B cell (primary cell): Measurements from ENCODE around the gene NEGR1. TPM values are rescaled to one million over a fixed set of nuclear protein-coding genes. Genes with fewer than 3 reads are reported as not detected.
A peak's percentile ranks its signal among the peaks of the same experiment; 100 is the strongest.

Experiments
- ATAC-seq: fragments of 200-7000 bp; cut with Tn5 transposase; one replicate; pipeline ENCODE4 v1.10.0; 2021; ENCODE audit warnings: low read depth, mild to moderate bottlenecking, moderate number of reproducible peaks, moderate library complexity
- CTCF ChIA-PET: fragments of 350-600 bp; sonication (Branson Sonifier 250); formaldehyde crosslinking; loops from one replicate; lab custom pipeline; 2021; ENCODE audit warnings: antibody characterized with exemption, inconsistent platforms; lab: Charles Lee
- POLR2A ChIA-PET: fragments of 350-600 bp; sonication (Branson Sonifier 250); formaldehyde crosslinking; loops from one replicate; lab custom pipeline; 2021; ENCODE audit warnings: antibody characterized with exemption; lab: Charles Lee
- DNase-seq: peaks from one replicate; pipeline ENCODE4 v3.0.0; 2013
- H2AFZ ChIP-seq: 2 replicates; pipeline ENCODE4 v1.6.1; 2012; ENCODE audit warnings: mild to moderate bottlenecking, low read depth, low read length; ENCODE audit not compliant: insufficient read depth, poor library complexity, severe bottlenecking
- H3K27ac ChIP-seq, 2 donors: 1 replicate in 1 of 2; 2 replicates in 1 of 2; pipeline ENCODE4 v1.5.1; 2012 to 2013; ENCODE audit warnings: low read length in 2 of 2, mild to moderate bottlenecking in 2 of 2, moderate library complexity in 1 of 2
- H3K27me3 ChIP-seq, 4 experiments: fragments of 200-600 bp in 1 of 4; sonication (generic) in 1 of 4; replicated peaks in 1 of 4; 1 replicate in 2 of 4; 2 replicates in 2 of 4; pipeline versions ENCODE4 v1.6.1 to v1.7.0; 2013 to 2016; ENCODE audit warnings: low read length in 3 of 4, mild to moderate bottlenecking in 2 of 4, mixed read lengths in 1 of 4, moderate library complexity in 1 of 4; ENCODE audit not compliant: insufficient read depth in 4 of 4, control insufficient read depth in 3 of 4; ENCODE audit errors: control extremely low read depth in 1 of 4
- H3K36me3 ChIP-seq, 2 experiments: replicated peaks in 1 of 2; 1 replicate in 1 of 2; 2 replicates in 1 of 2; pipeline versions ENCODE4 v1.6.1 to v1.7.1; 2013; ENCODE audit warnings: low read length in 1 of 2; ENCODE audit not compliant: insufficient read depth in 2 of 2, control insufficient read depth in 1 of 2; ENCODE audit errors: control extremely low read depth in 1 of 2, extremely low read depth in 1 of 2
- H3K4me1 ChIP-seq, 2 donors: fragments of 200-600 bp in 1 of 2; sonication (generic) in 1 of 2; 1 replicate in 1 of 2; 2 replicates in 1 of 2; pipeline versions ENCODE4 v1.5.1 to v1.6.1; 2013 to 2017; ENCODE audit warnings: low read length in 2 of 2; ENCODE audit not compliant: control insufficient read depth in 2 of 2, insufficient read depth in 2 of 2
- H3K4me2 ChIP-seq: replicated peaks from 2 replicates; pipeline ENCODE3; 2012; ENCODE audit warnings: mild to moderate bottlenecking, low read depth, low read length; ENCODE audit not compliant: poor library complexity, severe bottlenecking
- H3K4me3 ChIP-seq, 5 experiments: fragments of 200-600 bp in 1 of 5; sonication (generic) in 1 of 5; 1 replicate in 3 of 5; 2 replicates in 2 of 5; pipeline versions ENCODE4 v1.5.1 to v1.7.0; 2011 to 2016; ENCODE audit warnings: low read length in 4 of 5, mild to moderate bottlenecking in 4 of 5, low read depth in 2 of 5, control low read depth in 1 of 5, moderate library complexity in 1 of 5; ENCODE audit not compliant: insufficient read depth in 1 of 5; ENCODE audit errors: control extremely low read depth in 1 of 5, extremely low read depth in 1 of 5
- H3K79me2 ChIP-seq: fragments of 200-600 bp; sonication (generic); one replicate; pipeline ENCODE4 v1.6.0; 2016; ENCODE audit warnings: low read length; ENCODE audit not compliant: control insufficient read depth, insufficient read depth
- H3K9ac ChIP-seq: fragments of 200-600 bp; sonication (generic); 2 replicates; pipeline ENCODE4 v1.6.1; 2017; ENCODE audit warnings: mild to moderate bottlenecking, low read length, moderate library complexity
- H3K9me3 ChIP-seq, 3 donors: one replicate each; pipeline versions ENCODE4 v1.6.1 to v1.7.1; 2013; ENCODE audit warnings: low read length in 2 of 3; ENCODE audit not compliant: control insufficient read depth in 2 of 3, insufficient read depth in 1 of 3; ENCODE audit errors: control extremely low read depth in 1 of 3
- H4K20me1 ChIP-seq: 2 replicates; pipeline ENCODE4 v1.6.0; 2012; ENCODE audit warnings: mild to moderate bottlenecking, low read length; ENCODE audit not compliant: insufficient read depth, control insufficient read depth, poor library complexity, severe bottlenecking
- H3K27ac Mint-ChIP-seq: one replicate; pipeline ENCODE4 v1.8.0; 2021; ENCODE audit warnings: mixed read lengths
- H3K27me3 Mint-ChIP-seq: one replicate; pipeline ENCODE4 v1.8.0; 2021; ENCODE audit warnings: mixed read lengths
- H3K4me1 Mint-ChIP-seq: one replicate; pipeline ENCODE4 v1.8.0; 2021; ENCODE audit warnings: mixed read lengths
- H3K4me3 Mint-ChIP-seq: one replicate; pipeline ENCODE4 v1.8.0; 2021; ENCODE audit warnings: mixed read lengths
- H3K9me3 Mint-ChIP-seq: one replicate; pipeline ENCODE4 v1.8.0; 2022; ENCODE audit warnings: mixed read lengths; ENCODE audit not compliant: insufficient read depth
- CTCF ChIP-seq: fragments of 200-600 bp; IDR thresholded peaks from one replicate; pipeline ENCODE4 v1.8.0; 2022; ENCODE audit warnings: antibody characterized with exemption, mild to moderate bottlenecking
- EZH2 ChIP-seq: IDR thresholded peaks from 2 replicates; pipeline ENCODE4 v1.6.1; 2012; ENCODE audit warnings: borderline replicate concordance, low read depth, mild to moderate bottlenecking, moderate library complexity, low read length; ENCODE audit not compliant: insufficient read depth, poor library complexity, severe bottlenecking
- WGBS: methylation state at CpG from one replicate; pipeline ENCODE4 v1.1.5; 2013; ENCODE audit warnings: missing lambda C conversion rate; ENCODE audit not compliant: insufficient coverage; 5-methylcytosine and 5-hydroxymethylcytosine counted together
- intact Hi-C: fragments of 100-400 bp; cut with micrococcal nuclease; formaldehyde crosslinking; loops from one replicate; pipeline ENCODE4 v1.10.0; 2022
- polyA plus RNA-seq: library from polyadenylated mRNA; depleted of rRNA; stranded (reverse); fragments of >200 nt; gene quantifications from 2 replicates; pipeline ENCODE4 v1.2.3, GENCODE V29; 2012
- total RNA-seq, 2 donors: library from RNA; stranded (reverse); fragments of 120-200 nt in 1 of 2; gene quantifications; 1 replicate in 1 of 2; 2 replicates in 1 of 2; pipeline versions ENCODE4 v1.2.3 to v1.2.4, GENCODE V29; 2013 to 2022

The NEGR1 gene
- total and polyA plus RNA-seq, 2 donors (not counting 1 experiment from before 2014, with no cell fraction given), result 0.01 TPM; not detected in 1

GRCh38 chr1:72286401-72286800, 4.1 kb upstream of the NEGR1 start:
- Histone ChIP-seq H3K4me1 (peaks cover 21 to 25% of the 10 kb centered on the region in 2 donors), H3K27me3 (peaks cover 0 to 13% (median 4%) of the 10 kb centered on the region in 4 experiments), H3K9me3 (no peaks in the 10 kb centered on the region), H3K4me3 (no peak overlapping the region), H3K4me2 (no peak overlapping the region), H3K27ac (no peak overlapping the region), H3K36me3 (no peaks in the 10 kb centered on the region), H2AFZ (no peak overlapping the region), H3K9ac (no peak overlapping the region), H4K20me1 (no peaks in the 10 kb centered on the region), H3K79me2 (no peaks in the 10 kb centered on the region)
- Mint-ChIP-seq H3K9me3 (no peaks in the 10 kb centered on the region), H3K27me3 (peaks cover 15% of the 10 kb centered on the region), H3K4me1 (peaks cover 10% of the 10 kb centered on the region), H3K4me3 (no peak overlapping the region), H3K27ac (no peak overlapping the region)
- ChIA-PET CTCF (no interaction called here), POLR2A (no interaction called here)
- no peak for ATAC-seq
- WGBS, result 100% methylated on average over 1 of the region's 4 CpGs
- TF ChIP-seq CTCF (no peak), EZH2 (no peak)
- intact Hi-C loops, result no loop called here
- no peak for DNase-seq

GRCh38 chr1:72285074-72285425, 2.7 kb upstream of the NEGR1 start:
- H3K27ac ChIP-seq, result no peak overlapping the region
- peaks cover 0 to 13% (median 8%) of the 10 kb centered on the region in 4 experiments for H3K27me3 ChIP-seq
- H3K9me3 Mint-ChIP-seq, result no peaks in the 10 kb centered on the region
- H3K79me2 ChIP-seq, result no peaks in the 10 kb centered on the region
- peak overlapping the region; percentile 72 for H3K4me2 ChIP-seq
- H3K4me3 Mint-ChIP-seq, result no peak overlapping the region
- DNase-seq, result peak; percentile 3
- no peak for ATAC-seq
- 0% methylated on average over 2 of the region's 3 CpGs for WGBS
- no peak for TF ChIP-seq CTCF
- no peak for TF ChIP-seq EZH2
- H3K27me3 Mint-ChIP-seq, result peaks cover 23% of the 10 kb centered on the region
- peaks cover 25 to 26% of the 10 kb centered on the region in 2 donors for H3K4me1 ChIP-seq
- H3K4me3 ChIP-seq, result peak overlapping the region in 3 of 5 experiments; percentile 11 to 81 (median 70)
- H3K9ac ChIP-seq, result peak overlapping the region; percentile 73
- H4K20me1 ChIP-seq, result no peaks in the 10 kb centered on the region
- POLR2A ChIA-PET, result no interaction called here
- H3K36me3 ChIP-seq, result no peaks in the 10 kb centered on the region
- CTCF ChIA-PET, result no interaction called here
- no peak overlapping the region for H3K27ac Mint-ChIP-seq
- intact Hi-C loops, result no loop called here
- no peaks in the 10 kb centered on the region for H3K9me3 ChIP-seq
- H2AFZ ChIP-seq, result peak overlapping the region; percentile 88
- H3K4me1 Mint-ChIP-seq, result peaks cover 15% of the 10 kb centered on the region
